ENCODE measurements around the gene PLTP. TPM values are rescaled to one million over a fixed set of nuclear protein-coding genes. Genes with fewer than 3 reads are reported as not detected.

The PLTP gene
- total and polyA plus RNA-seq, 2 of the 13 experiments (the other 11 are each of a cell fraction or from before 2014, with no cell fraction given), result 16.9 to 28.6 TPM

- no TSS peak for BruUV-seq (replicated peaks)
- Histone ChIP-seq H3K4me2 (ENCODE audit: low read depth, low read length) (no peak overlapping the region), H3K4me3 (replicated peaks in 1 of 3; ENCODE audit: insufficient read depth in 1 of 3, low read depth in 2 of 3, low read length in 3 of 3) (no peak overlapping the region), H4K20me1 (ENCODE audit: insufficient read depth, low read length) (no peaks in the 10 kb centered on the region), H3K9ac (ENCODE audit: insufficient read depth, low read depth, low read length) (no peak overlapping the region), H3K9me3 (ENCODE audit: low read length) (no peaks in the 10 kb centered on the region), H3K79me2 (ENCODE audit: insufficient read depth, low read length) (peaks cover 4% of the 10 kb centered on the region), H3K27me3 (ENCODE audit: control insufficient read depth in 1 of 2, insufficient read depth in 2 of 2, low read length in 2 of 2) (no peaks in the 10 kb centered on the region; a peak in 1 of 5 replicates), H2AFZ (ENCODE audit: low read length) (no peak overlapping the region), H3K36me3 (replicated peaks in 1 of 2; ENCODE audit: control insufficient read depth in 1 of 2, insufficient read depth in 2 of 2, low read length in 2 of 2) (no peaks in the 10 kb centered on the region), H3K4me1 (ENCODE audit: insufficient read depth, low read length) (peaks cover 79% of the 10 kb centered on the region), H3K27ac (ENCODE audit: extremely low read length, insufficient read depth, low read length) (no peak overlapping the region)
- no peak for FAIRE-seq
- intact Hi-C loops (cut with micrococcal nuclease; ENCODE audit: unreplicated experiment), result no loop called here
- 95% methylated on average over 5 of the region's 5 CpGs for WGBS (ENCODE audit: low lambda C conversion rate)
- in situ Hi-C loops (cut with HindIII; ENCODE audit: extremely low pct_ligation_motif_present, low pct_unique_long_range_greater_than_20kb), result no loop called here
- no peak for TF ChIP-seq ZNF530 (CRISPR knock-in tag; IDR thresholded peaks at IDR 0.05; ENCODE audit: low read depth)
- TF ChIP-seq REPIN1 (CRISPR knock-in tag; IDR thresholded peaks at IDR 0.05; ENCODE audit: borderline replicate concordance, low read depth), result no peak
- no peak for TF ChIP-seq EP300 (IDR thresholded peaks at IDR 0.05; ENCODE audit: low read depth in 2 of 2, low read length in 2 of 2)
- no peak for TF ChIP-seq EP300 (CRISPR knock-in tag; IDR thresholded peaks at IDR 0.05; ENCODE audit: borderline replicate concordance)
- TF ChIP-seq HOXA7 (CRISPR knock-in tag; IDR thresholded peaks at IDR 0.05), result no peak
- no peak for TF ChIP-seq SMARCE1 (IDR thresholded peaks at IDR 0.05; ENCODE audit: borderline replicate concordance)
- TF ChIP-seq, protein P1, sequence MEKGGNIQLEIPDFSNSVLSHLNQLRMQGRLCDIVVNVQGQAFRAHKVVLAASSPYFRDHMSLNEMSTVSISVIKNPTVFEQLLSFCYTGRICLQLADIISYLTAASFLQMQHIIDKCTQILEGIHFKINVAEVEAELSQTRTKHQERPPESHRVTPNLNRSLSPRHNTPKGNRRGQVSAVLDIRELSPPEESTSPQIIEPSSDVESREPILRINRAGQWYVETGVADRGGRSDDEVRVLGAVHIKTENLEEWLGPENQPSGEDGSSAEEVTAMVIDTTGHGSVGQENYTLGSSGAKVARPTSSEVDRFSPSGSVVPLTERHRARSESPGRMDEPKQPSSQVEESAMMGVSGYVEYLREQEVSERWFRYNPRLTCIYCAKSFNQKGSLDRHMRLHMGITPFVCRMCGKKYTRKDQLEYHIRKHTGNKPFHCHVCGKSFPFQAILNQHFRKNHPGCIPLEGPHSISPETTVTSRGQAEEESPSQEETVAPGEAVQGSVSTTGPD (CRISPR knock-in tag; IDR thresholded peaks at IDR 0.05), result no peak
- TF ChIP-seq, protein P2, sequence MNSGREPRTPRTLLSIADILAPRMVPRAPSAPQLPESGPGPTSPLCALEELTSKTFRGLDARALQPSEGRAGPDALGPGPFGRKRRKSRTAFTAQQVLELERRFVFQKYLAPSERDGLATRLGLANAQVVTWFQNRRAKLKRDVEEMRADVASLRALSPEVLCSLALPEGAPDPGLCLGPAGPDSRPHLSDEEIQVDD (CRISPR knock-in tag; IDR thresholded peaks at IDR 0.05; ENCODE audit: borderline replicate concordance), result no peak
- TF ChIP-seq, protein P3, sequence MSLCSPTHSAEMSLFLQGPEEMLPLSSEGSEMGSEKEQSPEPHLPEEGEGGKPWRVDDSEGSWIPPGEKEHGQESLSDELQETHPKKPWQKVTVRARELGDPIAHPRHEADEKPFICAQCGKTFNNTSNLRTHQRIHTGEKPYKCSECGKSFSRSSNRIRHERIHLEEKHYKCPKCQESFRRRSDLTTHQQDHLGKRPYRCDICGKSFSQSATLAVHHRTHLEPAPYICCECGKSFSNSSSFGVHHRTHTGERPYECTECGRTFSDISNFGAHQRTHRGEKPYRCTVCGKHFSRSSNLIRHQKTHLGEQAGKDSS (CRISPR knock-in tag; IDR thresholded peaks at IDR 0.05; ENCODE audit: borderline replicate concordance, low read depth), result no peak
- TF ChIP-seq HNF4G (IDR thresholded peaks at IDR 0.05; ENCODE audit: borderline replicate concordance, low read depth, low read length), result no peak
- no peak for TF ChIP-seq HNF4G (CRISPR knock-in tag; IDR thresholded peaks at IDR 0.05; ENCODE audit: borderline replicate concordance, low read depth)
- TF ChIP-seq SP1 (IDR thresholded peaks at IDR 0.05), result no peak
- no peak for TF ChIP-seq SP1 (CRISPR knock-in tag; IDR thresholded peaks at IDR 0.05)
- TF ChIP-seq, protein P4, sequence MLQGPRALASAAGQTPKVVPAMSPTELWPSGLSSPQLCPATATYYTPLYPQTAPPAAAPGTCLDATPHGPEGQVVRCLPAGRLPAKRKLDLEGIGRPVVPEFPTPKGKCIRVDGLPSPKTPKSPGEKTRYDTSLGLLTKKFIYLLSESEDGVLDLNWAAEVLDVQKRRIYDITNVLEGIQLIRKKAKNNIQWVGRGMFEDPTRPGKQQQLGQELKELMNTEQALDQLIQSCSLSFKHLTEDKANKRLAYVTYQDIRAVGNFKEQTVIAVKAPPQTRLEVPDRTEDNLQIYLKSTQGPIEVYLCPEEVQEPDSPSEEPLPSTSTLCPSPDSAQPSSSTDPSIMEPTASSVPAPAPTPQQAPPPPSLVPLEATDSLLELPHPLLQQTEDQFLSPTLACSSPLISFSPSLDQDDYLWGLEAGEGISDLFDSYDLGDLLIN (CRISPR knock-in tag; IDR thresholded peaks at IDR 0.05; ENCODE audit: borderline replicate concordance), result no peak
- TF ChIP-seq HNRNPL (IDR thresholded peaks at IDR 0.05; ENCODE audit: low read depth, low read length), result no peak
- TF ChIP-seq ZNF326 (CRISPR knock-in tag; IDR thresholded peaks at IDR 0.05; ENCODE audit: borderline replicate concordance), result no peak
- ChIA-PET CTCF (ENCODE audit: low intra/inter-chr PET ratio, low total read pairs) (no interaction called here), POLR2A (interaction anchor here (5.8 to 7.6 kb wide), 2 partner anchors 23 to 30 kb away, joined by 40 to 85 read pairs; partner anchors contain the start of genes CTSA, NEURL2 and ZSWIM1)
- ATAC-seq, result no peak
- no peak for DNase-seq (ENCODE audit: low spot score)
Observed at GRCh38 chr20:45859916-45860315, 52.0 kb downstream of the PLTP start.

Measured in HepG2 (cell line).